Central memory CD8-positive, alpha-beta T cell (primary cell): Measurements from ENCODE around the gene ITIH4.

Experiments
- ATAC-seq: fragments of 150-1000 bp; cut with Tn5 transposase; replicated peaks from 2 replicates; pipeline ENCODE4 v1.10.0; 2022; ENCODE audit warnings: mild to moderate bottlenecking, moderate FRiP score, moderate number of reproducible peaks; ENCODE audit not compliant: poor library complexity, severe bottlenecking; ENCODE audit errors: extremely low read depth
- DNase-seq, 2 donors: peaks; one replicate each; pipeline ENCODE4 v3.0.0; 2021; ENCODE audit warnings: low spot score in 2 of 2
- H3K27ac Mint-ChIP-seq: one replicate; pipeline ENCODE4 v1.8.0; 2022; ENCODE audit warnings: low read depth, mild to moderate bottlenecking, moderate library complexity, mixed read lengths
- H3K27me3 Mint-ChIP-seq: one replicate; pipeline ENCODE4 v1.8.0; 2022; ENCODE audit warnings: mixed read lengths
- H3K36me3 Mint-ChIP-seq: one replicate; pipeline ENCODE4 v1.8.0; 2022; ENCODE audit warnings: mild to moderate bottlenecking, moderate library complexity, mixed read lengths; ENCODE audit not compliant: insufficient read depth
- H3K4me1 Mint-ChIP-seq: one replicate; pipeline ENCODE4 v1.8.0; 2022; ENCODE audit warnings: mixed read lengths
- H3K4me3 Mint-ChIP-seq: one replicate; pipeline ENCODE4 v1.8.0; 2022; ENCODE audit warnings: mild to moderate bottlenecking, moderate library complexity, mixed read lengths
- H3K9me3 Mint-ChIP-seq: one replicate; pipeline ENCODE4 v1.8.0; 2022; ENCODE audit warnings: mixed read lengths

ITIH4 gene

GRCh38 chr3:52846432-52846965 is 16.0 kb upstream of the ITIH4 start:
- H3K4me1 Mint-ChIP-seq = no peaks in the 10 kb centered on the region
- no peak overlapping the region for H3K27ac Mint-ChIP-seq
- no peak overlapping the region for H3K4me3 Mint-ChIP-seq
- H3K36me3 Mint-ChIP-seq = peaks cover 11% of the 10 kb centered on the region
- ATAC-seq = no peak
- H3K9me3 Mint-ChIP-seq = no peaks in the 10 kb centered on the region
- no peak for DNase-seq
- no peaks in the 10 kb centered on the region for H3K27me3 Mint-ChIP-seq

GRCh38 chr3:52845691-52846431 is 15.4 kb upstream of the ITIH4 start:
- peaks cover 10% of the 10 kb centered on the region for H3K36me3 Mint-ChIP-seq
- no peaks in the 10 kb centered on the region for H3K4me1 Mint-ChIP-seq
- H3K4me3 Mint-ChIP-seq = no peak overlapping the region
- H3K27ac Mint-ChIP-seq = no peak overlapping the region
- DNase-seq (no peak), ATAC-seq (no peak)
- H3K27me3 Mint-ChIP-seq = no peaks in the 10 kb centered on the region
- H3K9me3 Mint-ChIP-seq = no peaks in the 10 kb centered on the region

- peaks cover 3% of the 10 kb centered on the region for H3K4me1 Mint-ChIP-seq
These were observed 14.7 kb upstream of the ITIH4 start for GRCh38 chr3:52845157-52845556.

GRCh38 chr3:52844290-52844975 is 14.0 kb upstream of the ITIH4 start:
- H3K9me3 Mint-ChIP-seq = no peaks in the 10 kb centered on the region
- H3K4me1 Mint-ChIP-seq = peaks cover 10% of the 10 kb centered on the region
- H3K27ac Mint-ChIP-seq = no peak overlapping the region
- ATAC-seq (no peak), DNase-seq (no peak)
- no peaks in the 10 kb centered on the region for H3K27me3 Mint-ChIP-seq
- H3K4me3 Mint-ChIP-seq = no peak overlapping the region
- H3K36me3 Mint-ChIP-seq = peaks cover 14% of the 10 kb centered on the region

More at GRCh38 chr3:52845157-52845556, 14.7 kb upstream of the ITIH4 start:
- Mint-ChIP-seq H3K27me3 (no peaks in the 10 kb centered on the region), H3K9me3 (no peaks in the 10 kb centered on the region), H3K4me3 (no peak overlapping the region), H3K36me3 (peaks cover 10% of the 10 kb centered on the region), H3K27ac (no peak overlapping the region)
- ATAC-seq (no peak), DNase-seq (no peak)

- H3K4me3 Mint-ChIP-seq = no peak overlapping the region
- H3K36me3 Mint-ChIP-seq = peaks cover 14% of the 10 kb centered on the region
- peaks cover 16% of the 10 kb centered on the region for H3K4me1 Mint-ChIP-seq
- H3K27me3 Mint-ChIP-seq = no peaks in the 10 kb centered on the region
- no peaks in the 10 kb centered on the region for H3K9me3 Mint-ChIP-seq
- no peak overlapping the region for H3K27ac Mint-ChIP-seq
- ATAC-seq = no peak
- DNase-seq = no peak
These were observed 13.4 kb upstream of the ITIH4 start for GRCh38 chr3:52843881-52844280.

GRCh38 chr3:52843108-52843865 is 12.8 kb upstream of the ITIH4 start:
- DNase-seq (no peak), ATAC-seq (no peak)
- Mint-ChIP-seq H3K27ac (no peak overlapping the region), H3K36me3 (peaks cover 12% of the 10 kb centered on the region), H3K9me3 (no peaks in the 10 kb centered on the region), H3K4me1 (peaks cover 22% of the 10 kb centered on the region), H3K4me3 (no peak overlapping the region), H3K27me3 (no peaks in the 10 kb centered on the region)

- Mint-ChIP-seq H3K4me1 (peaks cover 30% of the 10 kb centered on the region), H3K9me3 (no peaks in the 10 kb centered on the region), H3K4me3 (no peak overlapping the region), H3K27ac (no peak overlapping the region), H3K27me3 (no peaks in the 10 kb centered on the region), H3K36me3 (peaks cover 12% of the 10 kb centered on the region)
- ATAC-seq = no peak
- DNase-seq = no peak
These were observed 12.0 kb upstream of the ITIH4 start for GRCh38 chr3:52842424-52842823.

GRCh38 chr3:52841981-52842340 is 11.5 kb upstream of the ITIH4 start:
- Mint-ChIP-seq H3K9me3 (no peaks in the 10 kb centered on the region), H3K27me3 (no peaks in the 10 kb centered on the region), H3K4me1 (peaks cover 32% of the 10 kb centered on the region), H3K4me3 (no peak overlapping the region), H3K36me3 (peaks cover 12% of the 10 kb centered on the region), H3K27ac (no peak overlapping the region)
- ATAC-seq (no peak), DNase-seq (no peak)

GRCh38 chr3:52841211-52841980 is 10.9 kb upstream of the ITIH4 start:
- Mint-ChIP-seq H3K9me3 (no peaks in the 10 kb centered on the region), H3K36me3 (peaks cover 13% of the 10 kb centered on the region), H3K27me3 (no peaks in the 10 kb centered on the region), H3K4me3 (no peak overlapping the region), H3K27ac (no peak overlapping the region), H3K4me1 (peaks cover 38% of the 10 kb centered on the region)
- no peak for DNase-seq
- no peak for ATAC-seq

- ATAC-seq = no peak
- Mint-ChIP-seq H3K9me3 (no peaks in the 10 kb centered on the region), H3K36me3 (peaks cover 14% of the 10 kb centered on the region), H3K27ac (no peak overlapping the region), H3K27me3 (no peaks in the 10 kb centered on the region), H3K4me3 (no peak overlapping the region), H3K4me1 (peaks cover 39% of the 10 kb centered on the region)
- no peak for DNase-seq
These were observed 9.5 kb upstream of the ITIH4 start for GRCh38 chr3:52839892-52840545.

- Mint-ChIP-seq H3K4me1 (peaks cover 39% of the 10 kb centered on the region), H3K4me3 (peak overlapping the region; percentile 28), H3K27ac (no peak overlapping the region), H3K36me3 (peaks cover 16% of the 10 kb centered on the region), H3K27me3 (no peaks in the 10 kb centered on the region), H3K9me3 (no peaks in the 10 kb centered on the region)
- DNase-seq (no peak), ATAC-seq (no peak)
These were observed 8.8 kb upstream of the ITIH4 start for GRCh38 chr3:52839268-52839575.
